ENCODE results near the gene ATP6V0E2.
"Not testable (repeated sequence)": the region's sequence is repeated elsewhere in the genome, so short reads cannot be mapped to it uniquely, and the experiment has no call there.

GRCh38 chr7:149890715-149891114, 16.9 kb downstream of the ATP6V0E2 start:
- not testable (repeated sequence) for TF ChIP-seq POLR2A, CTCF (IDR thresholded peaks at IDR 0.05)
